ENCODE results near the gene TSPAN15.
"Not testable (repeated sequence)": the region's sequence is repeated elsewhere in the genome, so short reads cannot be mapped to it uniquely, and the experiment has no call there.

The TSPAN15 gene

GRCh38 chr10:69443354-69443753 is 7.9 kb upstream of the TSPAN15 start:
- FAIRE-seq (no peak), DNase-seq (ENCODE audit: insufficient read length, low spot score) (no peak)

DNA sequence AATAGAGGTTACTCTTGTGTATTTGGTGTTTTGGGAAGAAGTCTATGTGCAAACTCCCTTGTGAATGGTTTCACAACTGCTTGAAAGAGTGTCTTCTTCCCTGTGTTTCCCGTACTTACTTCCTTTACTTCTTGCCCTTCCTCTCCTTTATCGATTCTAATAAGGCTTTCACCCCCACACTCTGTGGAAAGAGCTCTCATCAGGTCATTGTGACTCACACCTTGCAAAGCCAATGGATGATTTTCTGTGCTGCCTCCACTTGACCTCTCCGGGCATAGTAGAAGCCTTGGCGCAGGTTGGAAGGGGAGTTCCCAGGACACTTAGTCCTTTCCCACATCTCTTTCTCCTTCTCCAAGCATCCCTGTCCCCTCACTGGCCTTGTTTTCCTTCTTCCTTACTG is 6.2 kb upstream of the TSPAN15 start:
- DNase-seq (ENCODE audit: insufficient read length, low spot score) (no peak), FAIRE-seq (no peak)

DNA sequence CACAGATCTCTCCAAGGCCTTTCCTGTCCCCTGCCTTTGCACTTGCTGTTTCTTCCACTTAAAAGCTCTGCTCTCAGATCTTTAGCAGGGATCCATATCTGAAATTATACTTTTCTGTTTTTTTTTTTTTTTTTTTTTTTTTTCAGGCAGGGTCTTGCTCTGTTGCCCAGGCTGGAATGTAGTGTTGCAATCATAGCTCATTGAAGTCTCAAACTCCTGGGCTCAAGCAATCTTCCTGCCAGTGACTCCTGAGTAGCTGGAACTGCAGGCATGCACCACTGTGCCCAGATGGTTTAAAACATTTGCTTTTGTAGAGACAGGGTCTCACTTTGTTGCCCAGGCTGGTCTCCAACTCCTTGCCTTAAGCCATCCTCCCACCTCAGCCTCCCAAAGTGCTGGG is 5.0 kb upstream of the TSPAN15 start:
- no peak for DNase-seq (ENCODE audit: insufficient read length, low spot score)
- no peak for FAIRE-seq

GRCh38 chr10:69446650-69447151 is 4.6 kb upstream of the TSPAN15 start:
- no peak for FAIRE-seq
- peak; percentile 67 for DNase-seq (ENCODE audit: insufficient read length, low spot score)

- no peak for FAIRE-seq
- DNase-seq (ENCODE audit: insufficient read length, low spot score), result peak; percentile 57
Observed at GRCh38 chr10:69449841-69450240, 1.4 kb upstream of the TSPAN15 start.

DNA sequence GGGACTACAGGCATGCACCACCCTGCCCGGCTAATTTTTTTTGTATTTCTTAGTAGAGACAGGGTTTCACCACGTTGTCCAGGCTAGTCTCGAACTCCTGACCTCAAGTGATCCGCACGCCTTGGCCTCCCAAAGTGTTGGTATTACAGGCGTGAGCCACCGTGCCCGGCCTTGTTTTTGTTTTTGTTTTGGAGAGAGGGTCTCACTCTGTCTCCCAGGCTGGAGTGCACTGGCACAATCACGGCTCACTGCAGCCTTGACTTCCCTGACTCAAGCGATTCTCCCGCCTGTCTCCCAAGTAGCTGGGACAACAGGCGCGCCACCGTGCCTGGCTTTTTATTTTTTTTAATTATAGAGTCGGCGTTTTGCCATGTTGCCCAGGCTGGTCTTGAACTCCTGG is 870 bp upstream of the TSPAN15 start:
- not testable (repeated sequence) for FAIRE-seq

GRCh38 chr10:69451784-69452251 is 553 bp downstream of the TSPAN15 start:
- DNase-seq (ENCODE audit: insufficient read length, low spot score), result no peak
- FAIRE-seq, result no peak

More for the DNA sequence above, 870 bp upstream of the TSPAN15 start:
- DNase-seq (ENCODE audit: insufficient read length, low spot score), result not testable (repeated sequence)

- FAIRE-seq (no peak), DNase-seq (ENCODE audit: insufficient read length, low spot score) (no peak)
Observed at GRCh38 chr10:69452676-69453415, 1.6 kb downstream of the TSPAN15 start.

DNA sequence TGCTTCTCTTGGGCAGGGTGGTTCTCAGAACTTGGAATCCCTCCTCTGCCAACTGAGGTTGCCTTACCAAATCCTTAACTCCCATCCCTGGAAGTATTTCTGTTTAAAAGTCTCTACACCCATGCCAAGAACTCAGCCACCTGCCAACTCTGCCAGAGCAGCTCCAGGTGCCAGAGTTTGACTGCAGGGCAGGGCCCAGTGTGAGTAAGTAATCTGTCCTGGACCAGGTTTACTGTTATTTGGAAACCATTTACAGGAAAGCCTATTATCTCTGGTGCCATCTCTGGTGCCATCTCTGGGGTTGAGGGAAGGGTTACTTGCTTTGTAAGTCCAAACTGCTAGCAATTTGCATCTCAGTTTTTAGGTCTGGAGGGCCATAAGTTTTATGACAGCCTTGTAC is 2.5 kb downstream of the TSPAN15 start:
- FAIRE-seq (no peak), DNase-seq (ENCODE audit: insufficient read length, low spot score) (no peak)

GRCh38 chr10:69455006-69455763 is 3.9 kb downstream of the TSPAN15 start:
- FAIRE-seq, result no peak
- DNase-seq (ENCODE audit: insufficient read length, low spot score), result no peak

GRCh38 chr10:69456880-69457693 is 5.8 kb downstream of the TSPAN15 start:
- FAIRE-seq (no peak), DNase-seq (ENCODE audit: insufficient read length, low spot score) (no peak)

DNA sequence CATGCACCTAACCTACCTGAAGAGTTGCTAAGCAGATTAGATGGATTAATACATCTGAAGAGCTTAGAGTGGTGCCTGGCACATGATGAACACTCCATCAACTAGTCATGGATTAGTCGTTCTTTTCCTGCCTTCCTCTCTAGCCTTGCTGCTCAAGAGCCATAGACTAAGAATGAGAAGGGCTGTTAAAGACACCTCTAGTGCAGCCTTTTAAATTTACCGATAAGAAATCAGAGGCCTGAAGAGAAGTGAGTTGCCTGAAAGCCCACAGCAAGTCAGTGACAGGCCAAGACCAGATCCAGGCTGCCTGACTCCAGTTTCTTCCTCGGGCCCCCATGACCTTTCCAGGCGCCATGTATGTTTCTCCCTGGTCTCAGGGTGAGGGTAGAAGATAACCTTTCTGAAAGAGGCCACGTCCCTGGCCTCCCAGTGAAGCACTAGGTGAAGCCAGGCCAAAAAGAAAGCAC is 6.5 kb downstream of the TSPAN15 start:
- FAIRE-seq (no peak), DNase-seq (ENCODE audit: insufficient read length, low spot score) (no peak)

GRCh38 chr10:69458430-69459100 is 7.3 kb downstream of the TSPAN15 start:
- no peak for FAIRE-seq
- DNase-seq (ENCODE audit: insufficient read length, low spot score), result no peak

GRCh38 chr10:69459101-69459790 is 8.0 kb downstream of the TSPAN15 start:
- DNase-seq (ENCODE audit: insufficient read length, low spot score) (no peak), FAIRE-seq (no peak)

- FAIRE-seq, result no peak
- no peak for DNase-seq (ENCODE audit: insufficient read length, low spot score)
Observed at GRCh38 chr10:69459893-69460575, 8.8 kb downstream of the TSPAN15 start.

- FAIRE-seq, result no peak
- no peak for DNase-seq (ENCODE audit: insufficient read length, low spot score)
Observed at GRCh38 chr10:69460576-69461242, 9.4 kb downstream of the TSPAN15 start.

DNA sequence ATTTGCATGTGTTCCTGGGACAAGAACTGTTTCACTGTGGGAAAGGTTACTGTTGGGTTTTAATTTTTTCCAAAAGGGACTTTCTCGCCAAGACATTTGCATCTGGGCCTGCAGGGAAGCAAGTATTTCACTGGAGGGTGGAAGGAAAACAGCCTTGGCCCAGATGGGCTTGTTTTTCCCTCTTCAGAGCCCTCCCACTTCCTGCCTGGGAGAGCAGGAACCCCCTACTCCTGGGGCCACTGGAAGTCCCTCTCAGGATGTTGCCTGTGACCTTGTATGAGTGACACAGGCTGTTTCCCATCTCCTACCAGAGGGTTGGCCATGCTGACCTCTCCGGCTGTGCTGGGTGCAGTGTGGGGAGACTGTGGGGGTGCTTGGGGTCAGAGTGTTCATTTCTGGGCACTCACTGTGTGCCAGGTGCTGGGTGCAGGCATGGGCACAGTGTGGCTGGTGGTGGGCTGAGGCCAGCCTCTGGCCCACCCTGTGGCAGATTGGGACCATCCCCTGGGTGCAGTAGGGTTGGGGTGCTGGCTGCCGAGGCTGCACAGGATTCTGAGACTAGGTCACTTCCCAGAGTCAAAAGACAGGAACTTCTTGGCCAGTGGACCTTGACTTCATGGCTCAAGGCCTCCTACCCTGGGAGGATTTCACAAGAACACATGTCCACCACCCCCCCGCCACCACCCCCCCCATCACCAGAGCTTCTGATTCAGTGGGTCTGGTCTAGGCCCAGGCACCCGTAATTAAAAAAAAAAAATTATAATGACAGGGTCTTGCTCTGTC is 10.2 kb downstream of the TSPAN15 start:
- no peak for DNase-seq (ENCODE audit: insufficient read length, low spot score)
- FAIRE-seq, result no peak

DNA sequence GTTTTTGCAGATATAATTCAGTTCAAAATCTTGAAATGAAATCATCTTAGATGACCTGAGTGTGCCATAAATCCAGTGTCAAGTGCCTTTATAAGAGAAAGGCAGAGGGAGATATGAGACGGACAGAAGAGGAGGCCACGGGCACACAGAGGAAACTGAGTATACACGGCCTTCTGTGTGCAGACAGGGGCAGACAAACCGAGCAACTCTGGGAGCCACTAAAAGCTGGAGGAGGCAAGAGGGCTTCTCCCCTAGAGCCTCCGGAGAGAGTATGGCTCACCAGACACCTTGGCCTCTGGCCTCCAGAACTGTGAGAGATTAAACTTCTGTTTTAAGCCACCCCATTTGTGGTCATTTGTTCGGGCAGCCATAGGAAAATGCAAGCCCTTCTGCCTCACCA is 12.6 kb downstream of the TSPAN15 start:
- DNase-seq (ENCODE audit: insufficient read length, low spot score), result no peak
- no peak for FAIRE-seq
